ENCODE data around the gene DCP1B. TPM values are rescaled to one million over a fixed set of nuclear protein-coding genes. Genes with fewer than 3 reads are reported as not detected.

DCP1B gene
- total and polyA plus RNA-seq, 2 of the 4 experiments (the other 2 are of a cell fraction): 13.3 to 19.7 TPM

DNA sequence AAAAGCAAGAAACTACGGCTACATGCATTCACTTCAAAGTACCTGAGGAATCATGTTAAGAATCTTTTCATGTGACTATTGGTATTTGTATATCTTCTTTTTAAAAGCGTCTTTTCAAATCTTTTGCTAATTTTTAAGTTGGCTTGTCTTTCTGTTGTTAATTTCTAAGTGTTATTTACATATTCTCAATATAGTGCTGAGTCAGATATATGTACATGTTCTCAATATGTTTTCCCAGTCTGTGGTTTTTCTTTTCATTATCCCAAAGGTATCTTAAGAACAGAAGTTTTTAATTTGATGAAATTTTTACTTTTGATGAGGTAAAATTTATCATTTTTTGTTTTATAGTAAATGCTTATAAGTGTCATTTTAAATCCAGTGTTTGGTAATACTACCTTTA is 24.0 kb downstream of the DCP1B start:
- no peak for TF ChIP-seq SMC3 (IDR thresholded peaks at IDR 0.05; ENCODE audit: low read depth, low read length)
- peak; percentile 92 for TF ChIP-seq MAFK (IDR thresholded peaks at IDR 0.05; ENCODE audit: low read depth, low read length)
- in situ Hi-C loops (cut with MboI; ENCODE audit: low sequenced_read_pairs) (no loop called here), dilution Hi-C loops (cut with HindIII; ENCODE audit: low sequenced_read_pairs, unreplicated experiment) (no loop called here), intact Hi-C loops (cut with micrococcal nuclease) (no loop called here)
- Histone ChIP-seq H3K36me3 (ENCODE audit: control insufficient read depth, insufficient read depth, low read length) (peaks cover 2% of the 10 kb centered on the region), H3K27me3 (ENCODE audit: control insufficient read depth, insufficient read depth, low read length) (no peaks in the 10 kb centered on the region), H3K4ac (ENCODE audit: low read depth, low read length) (no peak overlapping the region), H4K8ac (ENCODE audit: low read depth in 2 of 2, low read length in 2 of 2) (no peak overlapping the region), H2AFZ (replicated peaks; ENCODE audit: low read length, poor library complexity) (no peak overlapping the region), H3K56ac (ENCODE audit: extremely low read depth, insufficient read depth, low read length) (no peak overlapping the region), H4K5ac (ENCODE audit: low read depth, low read length) (no peak overlapping the region), H4K20me1 (ENCODE audit: insufficient read depth, low read length) (no peaks in the 10 kb centered on the region; the same call in 1 of the 2 replicates), H3K9ac (ENCODE audit: low read depth, low read length) (no peak overlapping the region), H3K4me1 (ENCODE audit: control insufficient read depth, insufficient read depth, low read length) (no peaks in the 10 kb centered on the region), H2AK5ac (ENCODE audit: low read depth, low read length) (no peak overlapping the region), H2BK15ac (ENCODE audit: low read depth, low read length) (no peak overlapping the region), H2AK9ac (replicated peaks; ENCODE audit: low read depth, low read length, poor library complexity) (no peak overlapping the region), H2BK20ac (ENCODE audit: low read depth, low read length) (no peak overlapping the region), H3K27ac (ENCODE audit: insufficient read depth, low read length) (no peak overlapping the region), H3K14ac (replicated peaks; ENCODE audit: low read depth, low read length) (no peak overlapping the region), H3K79me1 (ENCODE audit: low read depth in 1 of 2, low read length in 2 of 2) (peaks cover 0 to 9% of the 10 kb centered on the region in 2 experiments; a peak in 2 of 4 replicates), H3K4me2 (ENCODE audit: low read depth, low read length) (no peak overlapping the region), H3K4me3 (ENCODE audit: insufficient read depth, low read depth, low read length) (no peak overlapping the region), H4K91ac (ENCODE audit: insufficient read depth, low read depth, low read length) (no peak overlapping the region), H3K23ac (ENCODE audit: low read depth, low read length) (no peak overlapping the region), H3K9me1 (ENCODE audit: insufficient read depth, low read length) (no peaks in the 10 kb centered on the region), H2BK120ac (ENCODE audit: low read depth, low read length) (no peak overlapping the region), H2BK5ac (ENCODE audit: low read depth, low read length, poor library complexity, severe bottlenecking) (no peak overlapping the region), H3K18ac (ENCODE audit: low read depth, low read length) (no peak overlapping the region), H3K9me3 (ENCODE audit: control insufficient read depth, insufficient read depth, low read length) (peaks cover 5% of the 10 kb centered on the region)
- no peak for DNase-seq
- no CpG with 5 or more reads among the region's 2 CpGs for WGBS, 2 experiments (ENCODE audit: extremely low coverage in 2 of 2, insufficient read length in 1 of 2)
- BruUV-seq (replicated peaks): no TSS peak
- ChIA-PET POLR2A (ENCODE audit: unreplicated experiment) (no interaction called here), CTCF (no interaction called here)
- ATAC-seq (ENCODE audit: low read depth): no peak
